ENCODE data around the gene KATNA1. TPM values are rescaled to one million over a fixed set of nuclear protein-coding genes. Genes with fewer than 3 reads are reported as not detected.
A peak's percentile ranks its signal among the peaks of the same experiment; 100 is the strongest.

The KATNA1 gene
- total and polyA plus RNA-seq, 12 donors, result 6.8 to 14.2 (median 12.0) TPM

DNA sequence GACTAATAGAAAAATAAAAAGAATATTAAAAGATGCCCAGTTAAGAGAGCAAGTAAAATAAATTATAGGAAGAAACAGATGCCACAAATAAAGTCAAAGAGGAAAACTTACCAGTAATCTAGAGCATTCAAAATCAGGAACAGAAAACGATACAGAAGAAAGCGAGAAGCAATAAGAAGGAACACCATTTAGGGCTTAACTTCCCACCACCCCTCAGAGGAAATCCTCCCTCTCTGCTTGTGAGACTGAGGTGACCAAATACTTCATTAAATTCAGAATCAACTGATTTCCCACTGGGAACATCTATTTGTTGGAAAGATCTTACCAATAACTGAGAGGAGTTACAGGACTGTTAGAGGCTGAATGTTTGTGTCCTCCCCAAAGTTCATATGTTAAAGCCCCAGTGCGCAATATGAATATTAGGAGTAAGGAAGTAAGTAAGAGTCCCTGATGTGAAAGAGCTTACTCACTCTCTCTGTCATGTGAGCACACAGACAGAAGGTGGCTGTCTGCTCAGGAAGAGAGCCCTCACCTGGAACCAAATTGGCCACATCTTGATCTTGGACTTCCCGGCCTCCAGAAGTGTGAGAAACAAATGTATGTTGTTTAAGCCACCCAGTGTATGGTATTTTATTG lies 19.5 kb downstream of the KATNA1 start:
- Histone ChIP-seq H3K4me3 (no peak overlapping the region), H3K27ac (peak overlapping the region in 1 of 10 donors; percentile 27), H3K27me3 (no peaks in the 10 kb centered on the region), H3K9me3 (no peaks in the 10 kb centered on the region), H3K36me3 (peaks cover 0 to 74% (median 6%) of the 10 kb centered on the region in 9 donors), H3K4me1 (peaks cover 0 to 5% (median 0%) of the 10 kb centered on the region in 9 donors)
- no peak for DNase-seq
- TF ChIP-seq CTCF (IDR thresholded peaks at IDR 0.05), result no peak
- ATAC-seq, result no peak
- 91 to 94% methylated on average over 4 of the region's 4 CpGs for WGBS, 2 donors
- intact Hi-C loops (cut with DNase I), result no loop called here

DNA sequence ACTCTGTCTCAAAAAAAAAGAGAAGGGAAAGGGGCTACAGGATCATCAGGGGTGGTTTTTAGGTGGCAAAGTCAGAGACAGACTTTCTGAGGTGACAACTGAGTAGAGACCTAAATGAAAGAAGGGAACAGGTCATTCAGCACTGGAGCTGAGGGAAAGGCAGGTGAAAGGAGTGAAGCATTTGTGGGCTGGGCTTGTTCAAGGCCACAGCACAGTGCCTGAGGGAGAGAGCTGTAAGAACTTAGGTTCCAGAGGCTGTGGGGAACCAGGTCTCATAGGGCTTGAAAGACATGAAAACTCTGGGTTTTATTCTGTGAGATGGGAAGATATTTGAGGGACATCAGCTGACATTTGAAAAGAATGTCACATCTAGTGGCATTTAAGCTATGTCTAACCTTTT lies 20.8 kb downstream of the KATNA1 start:
- ATAC-seq, result no peak
- Histone ChIP-seq H3K36me3 (peaks cover 0 to 76% (median 14%) of the 10 kb centered on the region in 9 donors), H3K4me3 (no peak overlapping the region), H3K4me1 (peaks cover 0 to 5% (median 0%) of the 10 kb centered on the region in 9 donors), H3K27me3 (no peaks in the 10 kb centered on the region), H3K27ac (no peak overlapping the region), H3K9me3 (no peaks in the 10 kb centered on the region)
- intact Hi-C loops (cut with DNase I), result no loop called here
- no peak for DNase-seq
- no peak for TF ChIP-seq CTCF (IDR thresholded peaks at IDR 0.05)

- intact Hi-C loops (cut with DNase I), result no loop called here
- 45 to 51% methylated on average over 5 of the region's 5 CpGs for WGBS, 2 donors
Measured at GRCh38 chr6:149615805-149616204, 32.7 kb downstream of the KATNA1 start.

DNA sequence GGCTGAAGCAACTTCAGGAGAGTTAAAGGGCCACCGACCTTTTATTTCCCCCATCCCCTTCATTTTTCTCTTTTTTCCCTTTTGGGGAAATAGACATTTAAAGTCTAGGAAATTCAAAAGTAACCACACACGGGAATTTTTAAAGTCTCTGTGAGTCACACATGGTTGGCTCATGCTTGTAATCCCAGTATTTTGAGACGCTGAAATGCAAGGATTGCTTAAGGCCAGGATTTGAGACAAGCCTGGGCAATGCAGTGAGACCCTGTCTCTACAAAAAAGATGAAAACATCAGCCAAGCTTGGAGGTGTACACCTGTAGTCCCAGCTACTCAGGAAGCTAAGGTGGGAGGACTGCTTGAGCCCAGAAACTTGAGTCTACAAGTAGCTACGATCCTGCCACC lies 34.2 kb downstream of the KATNA1 start:
- H3K27me3 ChIP-seq, result no peaks in the 10 kb centered on the region
- ATAC-seq (no peak), DNase-seq (no peak)
- peaks cover 0 to 14% (median 6%) of the 10 kb centered on the region in 11 donors for H3K9me3 ChIP-seq
- no peak for TF ChIP-seq CTCF (IDR thresholded peaks at IDR 0.05)
- no peak overlapping the region for H3K27ac ChIP-seq
- H3K36me3 ChIP-seq, result peaks cover 0 to 49% (median 8%) of the 10 kb centered on the region in 9 donors
- intact Hi-C loops (cut with DNase I), result no loop called here
- 85 to 92% methylated on average over 4 of the region's 4 CpGs for WGBS, 2 donors
- no peak overlapping the region for H3K4me3 ChIP-seq
- peaks cover 0 to 20% (median 3%) of the 10 kb centered on the region in 9 donors for H3K4me1 ChIP-seq

More at GRCh38 chr6:149615805-149616204, 32.7 kb downstream of the KATNA1 start:
- Histone ChIP-seq H3K4me1 (peaks cover 0 to 20% (median 3%) of the 10 kb centered on the region in 9 donors), H3K9me3 (peaks cover 0 to 14% (median 6%) of the 10 kb centered on the region in 11 donors), H3K27ac (peak overlapping the region in 2 of 10 donors; percentile 10 to 38), H3K36me3 (peaks cover 0 to 59% (median 18%) of the 10 kb centered on the region in 9 donors), H3K4me3 (no peak overlapping the region), H3K27me3 (no peaks in the 10 kb centered on the region)
- ATAC-seq, result peak in 6 of 8 donors; percentile 50 to 81 (median 70)
- no peak for TF ChIP-seq CTCF (IDR thresholded peaks at IDR 0.05)
- no peak for DNase-seq

Measured in heart right ventricle (tissue), 16 donors.